Neutrophil (primary cell): Measurements from ENCODE around the gene C5orf24.
A peak's percentile ranks its signal among the peaks of the same experiment; 100 is the strongest.
"Not testable (repeated sequence)": the region's sequence is repeated elsewhere in the genome, so short reads cannot be mapped to it uniquely, and the experiment has no call there.

Experiments used
- H3K27ac ChIP-seq: fragments of 200-600 bp; sonication (generic); 2 replicates; pipeline ENCODE4 v1.5.1; 2016; ENCODE audit warnings: mild to moderate bottlenecking, moderate library complexity
- H3K27me3 ChIP-seq: fragments of 200-600 bp; sonication (generic); 2 replicates; pipeline ENCODE4 v1.6.0; 2016; ENCODE audit warnings: mild to moderate bottlenecking
- H3K36me3 ChIP-seq: fragments of 200-600 bp; sonication (generic); 2 replicates; pipeline ENCODE4 v1.5.1; 2017
- H3K4me1 ChIP-seq, 2 experiments: fragments of 200-600 bp in 1 of 2; sonication (generic) in 1 of 2; 1 replicate in 1 of 2; 2 replicates in 1 of 2; pipeline versions ENCODE4 v1.5.1 to v1.6.1; 2013 to 2016; ENCODE audit warnings: low read depth in 1 of 2, low read length in 1 of 2, mild to moderate bottlenecking in 1 of 2, moderate library complexity in 1 of 2; ENCODE audit not compliant: control insufficient read depth in 1 of 2, insufficient read depth in 1 of 2
- H3K4me3 ChIP-seq, 2 experiments: fragments of 200-600 bp in 1 of 2; sonication (generic) in 1 of 2; 1 replicate in 1 of 2; 2 replicates in 1 of 2; pipeline ENCODE4 v1.5.1; 2013 to 2016; ENCODE audit warnings: low read depth in 1 of 2, low read length in 1 of 2, mild to moderate bottlenecking in 1 of 2, moderate library complexity in 1 of 2
- H3K9me3 ChIP-seq: fragments of 200-600 bp; sonication (generic); 2 replicates; pipeline ENCODE4 v1.5.1; 2016
- TF ChIP-seq, protein P1 (sequence below): fragments of 200-600 bp; sonication (generic); IDR thresholded peaks from 2 replicates; pipeline ENCODE4 v1.5.1; 2016; ENCODE audit warnings: antibody characterized with exemption

C5orf24 gene

DNA sequence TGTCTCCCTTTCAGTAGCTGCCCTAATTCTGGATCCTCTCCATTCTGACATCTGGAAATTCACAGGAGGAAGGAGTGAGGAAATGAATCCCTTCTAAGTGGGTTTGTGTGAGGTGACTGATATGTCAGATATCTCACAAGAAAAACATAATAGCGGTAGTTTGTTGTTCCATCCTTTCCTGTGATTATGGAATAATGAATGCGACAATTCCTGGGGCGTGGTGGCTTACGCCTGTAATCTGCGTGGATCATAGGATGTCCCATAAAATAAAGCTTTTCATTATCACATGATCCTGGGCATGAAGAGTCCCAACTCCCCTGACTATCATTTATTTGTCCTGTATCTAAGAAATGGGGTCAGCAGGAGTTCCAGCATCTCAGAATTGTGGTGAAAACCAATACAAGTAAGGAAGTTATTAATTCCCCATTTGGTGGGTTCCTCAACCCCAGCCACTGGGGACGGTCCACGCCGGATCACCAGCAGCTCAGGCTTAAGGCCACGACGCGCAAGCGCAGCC lies 375 bp upstream of the C5orf24 start:
- H3K36me3 ChIP-seq = no peaks in the 10 kb centered on the region
- H3K27ac ChIP-seq = peak overlapping the region; percentile 92
- H3K27me3 ChIP-seq = no peaks in the 10 kb centered on the region
- H3K4me1 ChIP-seq = peaks cover 16 to 18% of the 10 kb centered on the region in 2 experiments
- peak overlapping the region; percentile 76 to 87 for H3K4me3 ChIP-seq
- TF ChIP-seq, protein P1, sequence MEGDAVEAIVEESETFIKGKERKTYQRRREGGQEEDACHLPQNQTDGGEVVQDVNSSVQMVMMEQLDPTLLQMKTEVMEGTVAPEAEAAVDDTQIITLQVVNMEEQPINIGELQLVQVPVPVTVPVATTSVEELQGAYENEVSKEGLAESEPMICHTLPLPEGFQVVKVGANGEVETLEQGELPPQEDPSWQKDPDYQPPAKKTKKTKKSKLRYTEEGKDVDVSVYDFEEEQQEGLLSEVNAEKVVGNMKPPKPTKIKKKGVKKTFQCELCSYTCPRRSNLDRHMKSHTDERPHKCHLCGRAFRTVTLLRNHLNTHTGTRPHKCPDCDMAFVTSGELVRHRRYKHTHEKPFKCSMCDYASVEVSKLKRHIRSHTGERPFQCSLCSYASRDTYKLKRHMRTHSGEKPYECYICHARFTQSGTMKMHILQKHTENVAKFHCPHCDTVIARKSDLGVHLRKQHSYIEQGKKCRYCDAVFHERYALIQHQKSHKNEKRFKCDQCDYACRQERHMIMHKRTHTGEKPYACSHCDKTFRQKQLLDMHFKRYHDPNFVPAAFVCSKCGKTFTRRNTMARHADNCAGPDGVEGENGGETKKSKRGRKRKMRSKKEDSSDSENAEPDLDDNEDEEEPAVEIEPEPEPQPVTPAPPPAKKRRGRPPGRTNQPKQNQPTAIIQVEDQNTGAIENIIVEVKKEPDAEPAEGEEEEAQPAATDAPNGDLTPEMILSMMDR = no peak
- no peaks in the 10 kb centered on the region for H3K9me3 ChIP-seq

DNA sequence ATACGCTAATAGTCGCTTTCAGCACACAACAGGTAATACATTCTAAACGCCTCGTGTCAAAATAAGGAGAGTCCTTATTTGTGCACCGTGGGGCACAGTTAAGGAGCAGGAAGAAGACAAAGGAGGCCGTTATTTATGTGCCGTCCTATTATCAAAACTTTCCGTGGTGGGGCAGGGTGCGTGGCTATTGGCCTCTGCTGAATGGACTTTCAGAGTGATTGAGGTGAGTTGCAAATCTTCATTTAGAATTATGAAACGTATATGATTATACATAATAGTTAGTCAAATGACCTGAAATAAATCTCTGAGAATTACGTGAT lies 833 bp downstream of the C5orf24 start:
- Histone ChIP-seq H3K9me3 (no peaks in the 10 kb centered on the region), H3K27me3 (no peaks in the 10 kb centered on the region), H3K4me1 (peaks cover 16 to 18% of the 10 kb centered on the region in 2 experiments), H3K36me3 (no peaks in the 10 kb centered on the region), H3K4me3 (peak overlapping the region; percentile 76 to 87), H3K27ac (peak overlapping the region; percentile 92)
- TF ChIP-seq, protein P1 = no peak

DNA sequence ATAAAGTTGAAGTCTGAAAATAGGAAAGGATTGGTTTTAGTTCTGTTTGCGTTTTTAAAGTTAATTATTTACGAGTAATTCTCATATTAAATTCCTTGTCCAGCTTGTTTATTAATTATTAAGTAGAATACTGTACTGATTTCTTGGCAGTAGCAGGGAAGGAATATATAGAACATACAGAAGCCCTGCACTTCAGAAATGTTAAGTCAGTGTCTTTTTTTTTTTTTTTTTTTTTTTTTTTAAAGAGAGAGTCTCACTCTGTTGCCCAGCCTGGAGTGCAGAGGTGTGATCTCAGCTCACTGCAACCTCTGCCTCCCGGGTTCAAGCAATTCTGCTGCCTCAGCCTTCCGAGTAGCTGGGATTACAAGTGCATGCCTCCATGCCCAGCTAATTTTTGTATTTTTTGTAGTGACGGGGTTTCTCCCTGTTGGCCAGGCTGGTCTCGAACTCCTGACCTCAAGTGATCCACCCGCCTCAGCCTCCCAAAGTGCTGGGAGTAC lies 3.7 kb downstream of the C5orf24 start:
- not testable (repeated sequence) for H3K27ac ChIP-seq, H3K27me3 ChIP-seq, H3K9me3 ChIP-seq, H3K4me3 ChIP-seq
- H3K4me1 ChIP-seq = peaks cover 16 to 18% of the 10 kb centered on the region in 2 experiments
- H3K36me3 ChIP-seq = peaks cover 10% of the 10 kb centered on the region

DNA sequence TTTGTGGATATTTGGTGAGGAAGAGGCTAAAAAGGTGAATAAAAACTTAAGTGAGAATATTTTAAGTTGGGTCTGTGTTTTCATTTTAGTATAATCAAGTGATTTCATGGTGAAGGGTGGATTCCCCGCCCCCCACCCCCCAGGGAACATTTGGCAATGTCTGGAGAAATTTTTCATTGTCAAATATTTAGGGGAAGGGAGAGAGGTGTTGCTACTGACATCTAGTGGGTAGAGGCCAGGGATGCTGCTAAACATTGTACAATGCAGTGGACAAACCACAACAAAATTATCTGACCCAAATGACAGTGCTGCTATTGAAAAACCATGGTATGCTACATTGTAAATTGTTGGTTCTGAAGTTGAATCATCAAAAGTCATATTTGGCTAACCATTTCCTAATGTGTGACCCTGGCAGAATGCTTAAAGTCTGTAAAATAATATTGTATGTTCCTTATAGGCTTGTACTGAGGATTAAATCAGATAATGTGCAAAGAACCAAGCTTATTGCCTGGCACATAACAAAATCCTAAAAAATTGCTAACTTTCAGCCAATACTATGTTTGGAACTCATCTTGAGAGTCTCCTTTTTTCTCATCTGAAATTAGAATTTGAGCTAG lies 5.6 kb downstream of the C5orf24 start:
- Histone ChIP-seq H3K9me3 (no peaks in the 10 kb centered on the region), H3K4me3 (no peak overlapping the region), H3K27ac (no peak overlapping the region), H3K27me3 (no peaks in the 10 kb centered on the region), H3K36me3 (peaks cover 30% of the 10 kb centered on the region), H3K4me1 (peaks cover 10 to 11% of the 10 kb centered on the region in 2 experiments)
- TF ChIP-seq, protein P1 = no peak

DNA sequence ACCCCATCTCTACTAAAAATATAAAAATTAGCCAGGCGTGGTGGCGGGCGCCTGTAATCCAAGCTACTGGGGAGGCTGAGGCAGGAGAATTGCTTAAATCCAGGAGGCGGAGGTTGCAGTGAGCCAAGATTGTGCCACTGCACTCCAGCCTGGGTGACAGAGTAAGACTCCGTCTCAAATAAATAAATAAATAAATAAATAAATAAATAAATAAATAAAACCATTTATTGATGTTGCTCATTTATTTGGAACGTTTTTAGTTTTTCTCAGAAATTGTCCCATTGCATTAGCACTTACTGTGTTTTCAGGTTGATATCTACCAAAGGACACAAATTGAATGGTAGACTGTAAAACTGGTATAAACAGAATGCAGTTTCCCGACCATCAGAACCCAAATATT lies 10.7 kb downstream of the C5orf24 start:
- peaks cover 52% of the 10 kb centered on the region for H3K36me3 ChIP-seq
- H3K27me3 ChIP-seq, H3K4me1 ChIP-seq, H3K9me3 ChIP-seq, H3K27ac ChIP-seq, H3K4me3 ChIP-seq: not testable (repeated sequence)

DNA sequence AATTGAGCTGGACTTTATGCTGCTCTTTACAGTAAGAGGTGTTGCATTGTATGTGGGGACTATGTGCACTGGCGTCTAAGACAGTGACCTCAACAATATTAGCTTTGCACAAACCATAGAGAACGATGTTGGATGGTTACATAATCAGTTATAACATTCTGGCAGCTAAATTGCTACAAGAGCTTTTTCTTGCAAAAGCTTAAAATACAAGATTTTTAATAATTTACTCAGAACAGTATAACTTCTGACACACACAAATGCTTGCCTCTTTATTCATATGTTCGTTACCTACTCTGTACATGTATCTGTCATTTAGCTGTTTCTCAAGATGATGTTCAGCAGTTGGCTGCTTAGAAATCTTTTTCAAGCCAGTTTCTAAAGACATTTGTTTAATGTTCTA lies 11.6 kb downstream of the C5orf24 start:
- H3K27ac ChIP-seq = no peak overlapping the region
- no peak overlapping the region for H3K4me3 ChIP-seq
- no peaks in the 10 kb centered on the region for H3K4me1 ChIP-seq
- no peaks in the 10 kb centered on the region for H3K27me3 ChIP-seq
- peaks cover 50% of the 10 kb centered on the region for H3K36me3 ChIP-seq
- TF ChIP-seq, protein P1 = no peak
- H3K9me3 ChIP-seq = no peaks in the 10 kb centered on the region
